GM23248 (cell line): ENCODE data around the gene SERAC1.

ENCODE experiments used
- EZH2 ChIP-seq: fragments of 200-600 bp; sonication (generic); IDR thresholded peaks from 2 replicates; pipeline ENCODE4 v1.6.1; 2018; ENCODE audit warnings: antibody characterized with exemption, mild to moderate bottlenecking; ENCODE audit not compliant: insufficient read depth, poor library complexity, severe bottlenecking
- EZH2phosphoT487 ChIP-seq: fragments of 200-600 bp; sonication (generic); IDR thresholded peaks from 2 replicates; pipeline ENCODE4 v1.6.1; 2018; ENCODE audit warnings: antibody characterized with exemption, moderate library complexity, mild to moderate bottlenecking, low read depth; ENCODE audit not compliant: insufficient read depth

DNA sequence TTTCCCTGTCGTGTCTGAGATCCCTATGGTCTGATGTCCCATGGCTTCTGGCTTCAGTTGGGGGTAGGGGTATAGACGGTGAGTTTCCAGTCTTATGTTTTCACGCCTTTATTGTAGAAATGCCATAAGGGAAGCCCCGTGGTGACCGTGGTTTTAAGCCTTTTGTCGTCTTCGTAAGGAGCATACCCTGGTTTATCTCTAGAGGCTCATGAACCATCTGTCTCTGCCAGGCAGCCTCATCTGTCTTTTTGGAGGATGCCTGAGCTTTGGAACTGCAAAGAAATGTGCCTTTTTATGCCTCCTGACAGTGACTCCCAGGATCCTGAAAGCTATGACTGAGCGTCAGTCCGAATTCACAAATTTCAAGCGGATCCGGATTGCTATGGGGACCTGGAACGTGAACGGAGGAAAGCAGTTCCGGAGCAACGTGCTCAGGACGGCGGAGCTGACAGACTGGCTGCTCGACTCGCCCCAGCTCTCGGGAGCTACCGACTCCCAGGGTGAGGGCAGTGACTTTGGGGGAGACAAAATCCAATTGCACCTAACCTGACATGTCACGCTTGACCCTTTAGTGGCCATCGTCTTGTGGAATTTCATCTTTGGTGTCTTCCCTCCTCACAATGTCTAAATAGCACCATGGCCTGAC, 101.8 kb downstream of the SERAC1 start:
- TF ChIP-seq EZH2phosphoT487 (no peak), EZH2 (no peak)
